Stimulated activated CD4-positive, alpha-beta T cell treated with anti-CD3 and anti-CD28 coated beads, Interleukin-12 subunit alpha, Interleukin-12 subunit beta, amount 100 ng/mL, for 24 hours (primary cell): Measurements from ENCODE around the gene TPSD1.

Experiments
- DNase-seq, 2 experiments: peaks; one replicate each; pipeline ENCODE4 v3.0.0-alpha.2; 2020; ENCODE audit warnings: low read depth in 2 of 2

Gene TPSD1

GRCh38 chr16:1299012-1299867, 43.4 kb downstream of the TPSD1 start:
- no peak for DNase-seq

GRCh38 chr16:1299868-1300203, 44.0 kb downstream of the TPSD1 start:
- no peak for DNase-seq

GRCh38 chr16:1300664-1301476, 45.0 kb downstream of the TPSD1 start:
- DNase-seq: peak; percentile 43 to 73

GRCh38 chr16:1301562-1301961, 45.7 kb downstream of the TPSD1 start:
- no peak for DNase-seq

DNA sequence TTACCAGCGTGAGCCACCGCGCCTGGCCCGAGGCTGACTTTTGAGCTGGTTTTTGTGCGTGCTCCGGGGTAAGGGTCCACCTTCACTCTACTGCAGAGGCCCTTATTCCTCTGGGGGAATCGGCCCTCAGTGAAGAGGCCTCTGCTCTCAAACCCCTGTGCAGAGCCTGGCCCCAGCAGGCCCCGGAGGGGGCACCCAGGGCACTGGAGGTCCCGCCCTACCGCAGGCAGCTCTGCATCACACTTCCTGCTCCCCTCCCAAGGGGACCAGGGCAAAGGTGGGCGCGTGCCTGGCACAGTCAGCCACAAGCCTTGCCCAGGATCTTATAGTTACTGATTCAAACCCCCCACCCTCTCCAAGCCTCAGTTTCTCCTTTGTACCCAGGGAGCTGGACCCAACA, 50.0 kb downstream of the TPSD1 start:
- no peak for DNase-seq

GRCh38 chr16:1306334-1306733, 50.5 kb downstream of the TPSD1 start:
- no peak for DNase-seq

DNA sequence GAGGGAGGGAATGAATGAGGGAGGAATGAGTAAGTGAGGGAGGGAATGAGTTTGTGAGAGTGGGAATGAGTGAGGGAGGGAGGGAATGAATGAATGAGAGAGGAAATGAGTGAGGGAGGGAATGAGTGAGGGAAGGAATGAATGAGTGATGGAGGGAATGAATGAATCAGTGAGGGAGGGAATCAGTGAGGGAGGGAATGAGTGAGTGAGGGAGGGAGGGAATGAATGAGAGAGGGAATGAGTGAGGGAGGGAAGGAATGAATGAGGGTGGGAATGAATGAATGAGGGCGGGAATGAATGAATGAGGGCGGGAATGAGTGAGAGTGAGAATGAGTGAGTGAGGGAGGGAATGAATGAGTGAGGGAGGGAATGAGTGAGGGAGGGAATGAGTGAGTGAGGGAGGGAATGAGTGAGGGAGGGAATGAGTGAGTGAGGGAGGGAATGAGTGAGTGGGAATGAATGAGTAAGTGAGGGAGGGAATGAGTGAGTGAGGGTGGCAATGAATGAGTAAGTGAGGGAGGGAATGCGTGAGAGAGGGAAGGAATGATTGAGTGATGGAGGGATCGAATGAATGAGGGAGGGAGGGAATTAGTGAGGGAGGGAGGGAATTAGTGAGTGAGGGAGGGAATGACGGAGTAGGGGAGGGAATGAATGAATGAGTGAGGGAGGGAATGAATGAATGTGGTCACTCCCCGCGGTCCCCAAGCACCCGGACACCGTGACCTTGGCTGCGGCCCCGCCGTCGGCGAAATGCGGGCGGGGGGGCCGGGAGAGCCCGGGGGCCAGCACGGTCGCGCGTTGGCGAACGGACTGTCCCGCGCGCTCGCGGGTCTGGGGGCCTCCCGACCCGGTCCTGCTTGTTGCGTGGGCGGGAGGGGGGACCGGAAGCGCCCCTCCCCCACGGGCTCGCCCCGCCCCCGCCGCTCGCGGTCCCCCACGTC, 52.4 kb downstream of the TPSD1 start:
- DNase-seq: no peak
